Measurements from ENCODE around the gene ALAD. TPM values are rescaled to one million over a fixed set of nuclear protein-coding genes. Genes with fewer than 3 reads are reported as not detected.
"Not testable (repeated sequence)": the region's sequence is repeated elsewhere in the genome, so short reads cannot be mapped to it uniquely, and the experiment has no call there.

Gene ALAD
- total and polyA plus RNA-seq, 2 of the 8 experiments (the other 6 are each of a cell fraction or from before 2014, with no cell fraction given), result 8.2 to 15.3 TPM

DNA sequence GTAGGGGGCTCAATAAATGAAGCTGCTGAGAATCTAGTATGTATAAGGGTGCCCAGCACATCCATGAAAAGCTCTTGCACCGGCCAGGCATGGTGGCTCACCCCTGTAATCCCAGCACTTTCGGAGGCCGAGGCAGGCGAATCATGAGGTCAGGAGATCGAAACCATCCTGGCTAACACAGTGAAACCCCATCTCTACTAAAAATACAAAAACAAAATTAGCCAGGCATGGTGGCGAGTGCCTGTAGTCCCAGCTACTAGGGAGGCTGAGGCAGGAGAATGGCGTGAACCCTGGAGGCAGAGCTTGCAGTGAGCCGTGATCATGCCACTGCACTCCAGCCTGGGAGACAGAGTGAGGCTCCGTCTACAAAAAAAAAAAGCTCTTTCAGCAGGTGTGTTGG, 5.3 kb upstream of the ALAD start:
- not testable (repeated sequence) for H3K79me1 ChIP-seq (ENCODE audit: low read depth, low read length); H3K4me1 ChIP-seq (replicated peaks in 1 of 4; ENCODE audit: control insufficient read depth in 3 of 4, insufficient read depth in 4 of 4, low read length in 3 of 4); DNase-seq (ENCODE audit: low read depth in 1 of 2, low spot score in 2 of 2); H2BK15ac ChIP-seq (ENCODE audit: low read length); H4K5ac ChIP-seq (ENCODE audit: insufficient read length, low read depth, low read length); H2BK20ac ChIP-seq (ENCODE audit: low read length); H3K4me2 ChIP-seq (ENCODE audit: insufficient read depth in 1 of 2, low read depth in 2 of 2, low read length in 2 of 2); H3K18ac ChIP-seq (ENCODE audit: extremely low read depth, low read length); FAIRE-seq; H3K4ac ChIP-seq (replicated peaks; ENCODE audit: insufficient read length, low read depth, low read length); H3K4me3 ChIP-seq (ENCODE audit: extremely low read depth in 1 of 4, insufficient read depth in 2 of 4, low read depth in 3 of 4, low read length in 4 of 4); H4K20me1 ChIP-seq (replicated peaks in 1 of 2; ENCODE audit: control insufficient read depth in 1 of 2, insufficient read depth in 2 of 2, low read length in 2 of 2); H2AFZ ChIP-seq (ENCODE audit: low read length); H4K91ac ChIP-seq (replicated peaks; ENCODE audit: insufficient read length, low read length); H4K8ac ChIP-seq (ENCODE audit: extremely low read depth, insufficient read depth, low read length); H3K9ac ChIP-seq (replicated peaks in 1 of 4; ENCODE audit: extremely low read depth in 1 of 4, low read depth in 3 of 4, low read length in 3 of 4); H3K9me3 ChIP-seq (ENCODE audit: insufficient read depth in 2 of 2, low read depth in 1 of 2, low read length in 1 of 2); H2BK120ac ChIP-seq (replicated peaks; ENCODE audit: low read depth, low read length); H3K14ac ChIP-seq (ENCODE audit: insufficient read length); H3K27me3 ChIP-seq (replicated peaks in 1 of 4; ENCODE audit: control insufficient read depth in 3 of 4, extremely low read depth in 1 of 4, insufficient read depth in 3 of 4, low read length in 3 of 4); H3K23me2 ChIP-seq (ENCODE audit: low read depth, low read length); H3K27ac ChIP-seq (ENCODE audit: low read depth, low read length); H2BK12ac ChIP-seq (ENCODE audit: low read depth, low read length); H2BK5ac ChIP-seq (ENCODE audit: low read depth, low read length); H3K56ac ChIP-seq (replicated peaks; ENCODE audit: insufficient read length, low read depth, low read length); H2AK5ac ChIP-seq (ENCODE audit: low read depth, low read length); H3K23ac ChIP-seq (ENCODE audit: insufficient read length)
- Histone ChIP-seq H3K79me2 (ENCODE audit: control insufficient read depth in 1 of 2, insufficient read depth in 2 of 2, low read length in 2 of 2) (peaks cover 0 to 22% of the 10 kb centered on the region in 2 experiments; a peak in 3 of 4 replicates), H3K36me3 (ENCODE audit: control insufficient read depth in 2 of 4, insufficient read depth in 4 of 4, low read length in 3 of 4) (peaks cover 14 to 20% (median 16%) of the 10 kb centered on the region in 4 experiments)
- ChIA-PET CTCF (ENCODE audit: partially characterized antibody) (interaction anchor here (0.9 to 9.0 kb wide), 12 partner anchors 11 to 250 kb away, joined by 3 to 61 read pairs (median 4); partner anchors contain the start of genes CDC26, PRPF4 and WDR31), POLR2A (ENCODE audit: partially characterized antibody) (interaction anchor here (1.1 kb wide), 1 partner anchor 131 kb away, joined by 6 read pairs; the partner anchor contains the start of genes CDC26 and PRPF4)
- 84% methylated on average over 9 of the region's 9 CpGs; no CpG with 5 or more reads in 1 of the 2 experiments for whole genome bisulfite sequencing, 2 experiments (ENCODE audit: extremely low coverage in 1 of 2, insufficient coverage in 1 of 2, insufficient read length in 1 of 2, insufficient replicate concordance in 2 of 2, low coverage in 1 of 2, low lambda C conversion rate in 2 of 2, missing lambda C conversion rate in 1 of 2)

Measured in H1 (cell line).